PC-3 (cell line): ENCODE data around the gene SLC7A6OS.

Source experiments
- CTCF ChIP-seq: fragments of 300-600 bp; sonication (generic); conservative IDR thresholded peaks from 2 replicates; pipeline ENCODE4 v1.5.1; 2017; ENCODE audit warnings: antibody characterized with exemption, low read depth, mild to moderate bottlenecking, low read length
- EZH2 ChIP-seq: fragments of 300-600 bp; sonication (generic); IDR thresholded peaks from one replicate; pipeline ENCODE4 v1.6.1; 2017; ENCODE audit warnings: antibody characterized with exemption, mild to moderate bottlenecking, low read length; ENCODE audit not compliant: unreplicated experiment
- EZH2phosphoT487 ChIP-seq: fragments of 300-600 bp; sonication (generic); IDR thresholded peaks from 2 replicates; pipeline ENCODE4 v1.6.1; 2018; ENCODE audit warnings: mild to moderate bottlenecking, antibody characterized with exemption, low read length, borderline replicate concordance

DNA sequence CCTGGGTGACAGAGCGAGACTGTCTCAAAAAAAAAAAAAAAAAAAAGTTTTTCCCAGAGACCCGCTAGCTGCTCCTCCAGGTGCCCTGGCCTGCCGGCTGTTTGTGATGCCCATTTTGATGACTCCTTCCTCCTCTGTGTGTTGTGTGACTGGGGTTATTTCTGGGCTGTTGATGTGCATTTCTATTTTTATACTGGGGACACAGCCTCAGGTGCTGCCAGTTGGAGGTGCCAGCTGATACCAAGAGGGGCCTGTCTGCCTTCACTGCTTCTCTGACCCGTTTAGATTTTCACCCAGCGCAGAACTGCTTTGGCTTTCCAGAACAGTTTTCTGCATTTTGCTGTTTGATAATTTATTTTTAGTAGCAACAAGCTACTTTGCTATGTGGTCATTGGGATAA, 58.9 kb downstream of the SLC7A6OS start:
- TF ChIP-seq CTCF (no peak), EZH2 (no peak), EZH2phosphoT487 (no peak)
